ENCODE measurements around the gene MRPL45.
"Not testable (repeated sequence)": the region's sequence is repeated elsewhere in the genome, so short reads cannot be mapped to it uniquely, and the experiment has no call there.

GRCh38 chr17:38285994-38286393 lies 11.0 kb upstream of the MRPL45 start:
- not testable (repeated sequence) for TF ChIP-seq POLR2AphosphoS5 (IDR thresholded peaks at IDR 0.05); CTCF (IDR thresholded peaks at IDR 0.05); POLR2A (IDR thresholded peaks at IDR 0.05; ENCODE audit: low read depth); EP300 (IDR thresholded peaks at IDR 0.05)
